ENCODE results near the gene PCDHGA8.

GRCh38 chr5:141421489-141421855 is 29.0 kb downstream of the PCDHGA8 start:
- no peak for TF ChIP-seq CTCF (optimal IDR thresholded peaks at IDR 0.05 in 1 of 3, IDR thresholded peaks at IDR 0.05 in 1 of 3, conservative IDR thresholded peaks at IDR 0.05 in 1 of 3; ENCODE audit: extremely low read depth in 1 of 3, insufficient read depth in 2 of 3, low read length in 3 of 3)
- TF ChIP-seq EZH2 (IDR thresholded peaks at IDR 0.05; ENCODE audit: low read length) = no peak
